ENCODE data around the gene ARSG.
"Not testable (repeated sequence)": the region's sequence is repeated elsewhere in the genome, so short reads cannot be mapped to it uniquely, and the experiment has no call there.

Gene ARSG

GRCh38 chr17:68413597-68414560, 122.6 kb downstream of the ARSG start:
- H3K9me3 ChIP-seq, H3K27me3 ChIP-seq, H3K36me3 ChIP-seq: not testable (repeated sequence)
- H3K4me3 ChIP-seq (ENCODE audit: low read depth in 1 of 2, low read length in 1 of 2): peak overlapping the region; percentile 50 to 55
- H3K4me1 ChIP-seq (ENCODE audit: control insufficient read depth in 1 of 2, insufficient read depth in 1 of 2, low read depth in 1 of 2, low read length in 1 of 2): peaks cover 8 to 11% of the 10 kb centered on the region in 2 experiments
- H3K27ac ChIP-seq: peak overlapping the region; percentile 67

- not testable (repeated sequence) for H3K27ac ChIP-seq; H3K9me3 ChIP-seq; H3K27me3 ChIP-seq; H3K4me3 ChIP-seq (ENCODE audit: low read depth in 1 of 2, low read length in 1 of 2)
- Histone ChIP-seq H3K36me3 (peaks cover 18% of the 10 kb centered on the region), H3K4me1 (ENCODE audit: control insufficient read depth in 1 of 2, insufficient read depth in 1 of 2, low read depth in 1 of 2, low read length in 1 of 2) (peaks cover 8 to 11% of the 10 kb centered on the region in 2 experiments)
Observed at GRCh38 chr17:68414901-68415300, 123.6 kb downstream of the ARSG start.

GRCh38 chr17:68417317-68417716, 126.0 kb downstream of the ARSG start:
- H3K36me3 ChIP-seq: peaks cover 42% of the 10 kb centered on the region
- no peak overlapping the region for H3K27ac ChIP-seq
- no peak overlapping the region for H3K4me3 ChIP-seq (ENCODE audit: low read depth in 1 of 2, low read length in 1 of 2)
- H3K9me3 ChIP-seq: no peaks in the 10 kb centered on the region
- no peak for TF ChIP-seq CTCF (IDR thresholded peaks at IDR 0.05)
- no peaks in the 10 kb centered on the region for H3K27me3 ChIP-seq
- peaks cover 8 to 11% of the 10 kb centered on the region in 2 experiments for H3K4me1 ChIP-seq (ENCODE audit: control insufficient read depth in 1 of 2, insufficient read depth in 1 of 2, low read depth in 1 of 2, low read length in 1 of 2)

GRCh38 chr17:68418876-68419275, 127.6 kb downstream of the ARSG start:
- peaks cover 57% of the 10 kb centered on the region for H3K36me3 ChIP-seq
- H3K27ac ChIP-seq: no peak overlapping the region
- H3K27me3 ChIP-seq: no peaks in the 10 kb centered on the region
- no peak for TF ChIP-seq CTCF (IDR thresholded peaks at IDR 0.05)
- no peak overlapping the region for H3K4me3 ChIP-seq (ENCODE audit: low read depth in 1 of 2, low read length in 1 of 2)
- H3K4me1 ChIP-seq (ENCODE audit: control insufficient read depth in 1 of 2, insufficient read depth in 1 of 2, low read depth in 1 of 2, low read length in 1 of 2): peaks cover 6 to 11% of the 10 kb centered on the region in 2 experiments
- no peaks in the 10 kb centered on the region for H3K9me3 ChIP-seq

GRCh38 chr17:68420065-68420464, 128.8 kb downstream of the ARSG start:
- TF ChIP-seq CTCF (IDR thresholded peaks at IDR 0.05): no peak
- Histone ChIP-seq H3K4me3 (ENCODE audit: low read depth in 1 of 2, low read length in 1 of 2) (no peak overlapping the region), H3K9me3 (no peaks in the 10 kb centered on the region), H3K27ac (peak overlapping the region; percentile 10), H3K4me1 (ENCODE audit: control insufficient read depth in 1 of 2, insufficient read depth in 1 of 2, low read depth in 1 of 2, low read length in 1 of 2) (no peaks in the 10 kb centered on the region), H3K36me3 (peaks cover 69% of the 10 kb centered on the region), H3K27me3 (no peaks in the 10 kb centered on the region)

GRCh38 chr17:68421486-68421885, 130.2 kb downstream of the ARSG start:
- no peaks in the 10 kb centered on the region for H3K9me3 ChIP-seq
- no peaks in the 10 kb centered on the region for H3K27me3 ChIP-seq
- no peak for TF ChIP-seq CTCF (IDR thresholded peaks at IDR 0.05)
- H3K4me3 ChIP-seq (ENCODE audit: low read depth in 1 of 2, low read length in 1 of 2): no peak overlapping the region
- H3K4me1 ChIP-seq (ENCODE audit: control insufficient read depth in 1 of 2, insufficient read depth in 1 of 2, low read depth in 1 of 2, low read length in 1 of 2): no peaks in the 10 kb centered on the region
- H3K36me3 ChIP-seq: peaks cover 84% of the 10 kb centered on the region
- no peak overlapping the region for H3K27ac ChIP-seq
